Amygdala (tissue), 56 donors: Measurements from ENCODE around the gene CPEB4.

Experiments
- DNase-seq, 56 donors: peaks; one replicate each; lab custom pipeline; 2025; lab: John Stamatoyannopoulos, UW

Gene CPEB4

GRCh38 chr5:173858670-173859407 is 29.3 kb upstream of the CPEB4 start:
- no peak for DNase-seq

- DNase-seq: no peak
These were observed 28.6 kb upstream of the CPEB4 start for GRCh38 chr5:173859408-173860159.

- no peak for DNase-seq
These were observed 26.1 kb upstream of the CPEB4 start for GRCh38 chr5:173862047-173862477.

GRCh38 chr5:173863359-173863758 is 24.8 kb upstream of the CPEB4 start:
- DNase-seq: peak in 1 of 56 donors; percentile 5

- peak in 4 of 56 donors; percentile 10 to 19 (median 18) for DNase-seq
These were observed 23.8 kb upstream of the CPEB4 start for GRCh38 chr5:173864126-173865050.

GRCh38 chr5:173866243-173866857 is 21.8 kb upstream of the CPEB4 start:
- DNase-seq: peak in 54 of 56 donors; percentile 30 to 96 (median 86)

GRCh38 chr5:173866858-173867679 is 21.1 kb upstream of the CPEB4 start:
- peak in 52 of 56 donors; percentile 25 to 88 (median 68) for DNase-seq

- no peak for DNase-seq
These were observed 19.9 kb upstream of the CPEB4 start for GRCh38 chr5:173868096-173868880.

GRCh38 chr5:173869316-173869715 is 18.8 kb upstream of the CPEB4 start:
- peak in 47 of 56 donors; percentile 14 to 88 (median 62) for DNase-seq

- DNase-seq: peak in 1 of 56 donors; percentile 15
These were observed 15.2 kb upstream of the CPEB4 start for GRCh38 chr5:173872957-173873305.

GRCh38 chr5:173873306-173873922 is 14.7 kb upstream of the CPEB4 start:
- no peak for DNase-seq

GRCh38 chr5:173875189-173875588 is 13.0 kb upstream of the CPEB4 start:
- no peak for DNase-seq

- peak in 2 of 56 donors; percentile 22 to 34 for DNase-seq
These were observed 9.8 kb upstream of the CPEB4 start for GRCh38 chr5:173878224-173878967.

- no peak for DNase-seq
These were observed 7.7 kb upstream of the CPEB4 start for GRCh38 chr5:173880306-173880985.

- no peak for DNase-seq
These were observed 6.2 kb upstream of the CPEB4 start for GRCh38 chr5:173881811-173882575.

GRCh38 chr5:173882632-173883031 is 5.5 kb upstream of the CPEB4 start:
- no peak for DNase-seq
